ENCODE data around the gene VTI1A. TPM values are rescaled to one million over a fixed set of nuclear protein-coding genes. Genes with fewer than 3 reads are reported as not detected.

Gene VTI1A
- total and polyA plus RNA-seq, 12 donors: 5.2 to 64.1 (median 22.0) TPM

DNA sequence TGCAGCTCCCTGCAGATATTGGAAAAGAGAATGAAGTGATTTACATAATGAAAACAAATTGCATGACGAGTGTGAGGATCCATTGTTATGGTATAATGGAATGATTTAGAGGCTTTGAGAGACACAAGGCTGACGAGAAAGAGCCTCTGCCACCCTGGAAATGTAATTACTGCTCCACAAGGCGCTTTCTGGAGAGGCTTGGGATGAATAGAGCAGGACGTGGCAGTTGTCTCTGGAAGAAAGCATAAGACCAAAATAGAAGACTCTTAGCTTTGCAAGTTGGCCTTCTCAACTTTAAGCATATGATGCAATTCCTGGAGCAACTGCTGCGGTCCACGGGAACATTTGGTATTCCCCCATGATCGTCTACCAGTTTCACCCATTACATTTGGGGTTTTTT is 321.1 kb downstream of the VTI1A start:
- no peak overlapping the region for H3K27ac ChIP-seq
- intact Hi-C loops (cut with DNase I): no loop called here
- WGBS, 4 donors: 92 to 96% (median 95%) methylated on average over 7 of the region's 7 CpGs
- DNase-seq: no peak
- H3K4me3 ChIP-seq: no peak overlapping the region
- H3K27me3 ChIP-seq: no peaks in the 10 kb centered on the region
- H3K9me3 ChIP-seq (replicated peaks in 1 of 3): no peaks in the 10 kb centered on the region
- TF ChIP-seq, protein P1, sequence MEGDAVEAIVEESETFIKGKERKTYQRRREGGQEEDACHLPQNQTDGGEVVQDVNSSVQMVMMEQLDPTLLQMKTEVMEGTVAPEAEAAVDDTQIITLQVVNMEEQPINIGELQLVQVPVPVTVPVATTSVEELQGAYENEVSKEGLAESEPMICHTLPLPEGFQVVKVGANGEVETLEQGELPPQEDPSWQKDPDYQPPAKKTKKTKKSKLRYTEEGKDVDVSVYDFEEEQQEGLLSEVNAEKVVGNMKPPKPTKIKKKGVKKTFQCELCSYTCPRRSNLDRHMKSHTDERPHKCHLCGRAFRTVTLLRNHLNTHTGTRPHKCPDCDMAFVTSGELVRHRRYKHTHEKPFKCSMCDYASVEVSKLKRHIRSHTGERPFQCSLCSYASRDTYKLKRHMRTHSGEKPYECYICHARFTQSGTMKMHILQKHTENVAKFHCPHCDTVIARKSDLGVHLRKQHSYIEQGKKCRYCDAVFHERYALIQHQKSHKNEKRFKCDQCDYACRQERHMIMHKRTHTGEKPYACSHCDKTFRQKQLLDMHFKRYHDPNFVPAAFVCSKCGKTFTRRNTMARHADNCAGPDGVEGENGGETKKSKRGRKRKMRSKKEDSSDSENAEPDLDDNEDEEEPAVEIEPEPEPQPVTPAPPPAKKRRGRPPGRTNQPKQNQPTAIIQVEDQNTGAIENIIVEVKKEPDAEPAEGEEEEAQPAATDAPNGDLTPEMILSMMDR (IDR thresholded peaks at IDR 0.05): no peak
- no peak for TF ChIP-seq POLR2A (IDR thresholded peaks at IDR 0.05)
- no peaks in the 10 kb centered on the region for H3K36me3 ChIP-seq (replicated peaks in 1 of 2)
- H3K4me1 ChIP-seq (replicated peaks in 1 of 2): no peaks in the 10 kb centered on the region

DNA sequence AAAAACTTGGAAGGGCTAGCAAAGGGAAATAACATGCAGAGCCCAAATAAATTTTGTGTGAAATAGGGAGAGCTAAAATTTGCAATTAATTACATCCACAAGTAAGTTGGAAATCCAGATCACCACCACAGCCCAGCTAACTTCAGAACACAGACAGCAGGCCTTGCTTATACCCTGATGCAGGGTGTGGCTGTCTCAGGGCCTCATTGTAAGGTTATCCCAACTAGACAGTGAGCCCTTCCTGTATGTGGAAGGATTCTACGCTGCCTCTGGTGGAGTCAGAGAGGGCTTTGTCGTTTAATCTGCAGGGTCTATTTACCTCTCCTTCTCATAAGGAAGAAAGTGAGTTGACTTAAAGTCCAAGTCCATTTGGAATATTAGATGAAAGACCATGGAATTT is 322.1 kb downstream of the VTI1A start:
- no peaks in the 10 kb centered on the region for H3K27me3 ChIP-seq
- H3K4me3 ChIP-seq: no peak overlapping the region
- no peak for TF ChIP-seq POLR2A (IDR thresholded peaks at IDR 0.05)
- TF ChIP-seq, protein P1 (IDR thresholded peaks at IDR 0.05): no peak
- no peak for DNase-seq
- 94 to 100% (median 96%) methylated on average over 2 of the region's 2 CpGs for WGBS, 4 donors
- no peaks in the 10 kb centered on the region for H3K9me3 ChIP-seq (replicated peaks in 1 of 3)
- intact Hi-C loops (cut with DNase I): no loop called here
- H3K4me1 ChIP-seq (replicated peaks in 1 of 2): no peaks in the 10 kb centered on the region
- H3K36me3 ChIP-seq (replicated peaks in 1 of 2): no peaks in the 10 kb centered on the region
- H3K27ac ChIP-seq: no peak overlapping the region

DNA sequence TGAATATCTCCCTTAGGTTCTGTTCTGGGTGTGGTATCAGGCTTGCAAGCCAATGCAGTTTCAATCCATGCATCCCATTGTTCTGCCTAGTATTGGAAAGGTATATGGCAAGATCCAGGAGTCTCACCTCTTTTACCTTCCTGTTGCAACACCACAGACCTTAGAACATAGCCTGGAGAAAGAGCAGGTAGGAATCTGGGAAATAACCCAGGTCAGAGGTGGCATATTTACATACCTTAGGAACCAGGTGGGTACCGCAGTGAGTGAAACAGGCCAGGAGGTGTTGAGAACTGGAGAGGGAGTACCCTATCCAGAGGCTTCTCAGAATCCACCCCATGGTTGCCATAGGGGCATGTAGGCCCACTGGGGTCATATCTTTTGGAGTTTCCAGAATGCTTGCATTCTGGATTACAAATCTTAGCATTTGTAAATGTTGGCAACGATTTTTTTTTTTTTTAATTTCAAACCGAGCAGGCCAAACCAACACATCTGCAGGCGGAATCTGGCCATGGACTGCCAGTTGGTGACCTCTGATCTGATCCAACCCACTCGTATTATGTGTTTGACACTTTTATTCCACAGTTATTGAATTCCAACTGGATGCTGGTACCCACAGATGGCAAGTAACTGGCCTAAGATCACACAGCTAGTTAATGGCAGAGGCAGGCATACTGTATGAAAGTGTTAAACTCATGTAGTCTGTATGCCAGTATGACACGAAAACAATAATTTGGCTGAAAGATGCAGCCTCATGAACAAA is 322.8 kb downstream of the VTI1A start:
- 90 to 93% (median 91%) methylated on average over 6 of the region's 6 CpGs for WGBS, 4 donors

DNA sequence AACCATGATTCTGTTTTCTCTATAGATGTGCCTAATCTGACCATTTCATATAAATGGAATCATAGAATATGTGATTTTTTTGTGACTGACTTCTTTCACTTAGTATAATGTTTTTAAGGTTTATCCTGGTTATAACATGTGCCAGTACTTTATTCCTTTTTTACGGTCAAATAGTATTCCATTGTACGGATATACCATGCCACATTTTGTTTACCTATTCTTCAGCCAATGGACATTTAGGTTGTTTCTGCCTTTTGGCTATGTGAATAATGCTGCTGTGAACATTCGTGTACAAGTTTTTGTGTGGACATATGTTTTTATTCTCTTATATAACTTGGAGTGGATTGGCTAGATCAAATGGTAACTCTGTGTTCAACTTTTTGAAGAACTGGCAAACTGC is 324.7 kb downstream of the VTI1A start:
- intact Hi-C loops (cut with DNase I): no loop called here
- Histone ChIP-seq H3K4me3 (no peak overlapping the region), H3K4me1 (replicated peaks in 1 of 2) (no peaks in the 10 kb centered on the region), H3K9me3 (replicated peaks in 1 of 3) (no peaks in the 10 kb centered on the region), H3K27ac (no peak overlapping the region), H3K36me3 (replicated peaks in 1 of 2) (no peaks in the 10 kb centered on the region), H3K27me3 (no peaks in the 10 kb centered on the region)
- TF ChIP-seq, protein P1 (IDR thresholded peaks at IDR 0.05): no peak
- no peak for TF ChIP-seq POLR2A (IDR thresholded peaks at IDR 0.05)
- no peak for DNase-seq
- 81 to 98% (median 90%) methylated on average over 3 of the region's 3 CpGs for WGBS, 4 donors

More for the DNA sequence above, 322.8 kb downstream of the VTI1A start:
- H3K27me3 ChIP-seq: no peaks in the 10 kb centered on the region
- TF ChIP-seq, protein P1 (IDR thresholded peaks at IDR 0.05): no peak
- TF ChIP-seq POLR2A (IDR thresholded peaks at IDR 0.05): no peak
- H3K9me3 ChIP-seq (replicated peaks in 1 of 3): no peaks in the 10 kb centered on the region
- no peaks in the 10 kb centered on the region for H3K36me3 ChIP-seq (replicated peaks in 1 of 2)
- H3K27ac ChIP-seq: no peak overlapping the region
- no peaks in the 10 kb centered on the region for H3K4me1 ChIP-seq (replicated peaks in 1 of 2)
- no peak overlapping the region for H3K4me3 ChIP-seq
- intact Hi-C loops (cut with DNase I): no loop called here
- DNase-seq: no peak

Measured in adrenal gland (tissue), 12 donors.